Sigmoid colon (tissue), 7 donors: ENCODE results near the gene HECA. TPM values are rescaled to one million over a fixed set of nuclear protein-coding genes. Genes with fewer than 3 reads are reported as not detected.

Experiments
- DNase-seq: peaks from one replicate; pipeline ENCODE4 v3.0.0-alpha.2; 2019
- H3K27ac ChIP-seq, 4 donors: fragments of 200-600 bp; sonication (generic); one replicate each; pipeline ENCODE4 v1.5.1; 2016 to 2019; ENCODE audit warnings: mild to moderate bottlenecking in 1 of 4
- H3K27me3 ChIP-seq, 3 donors: fragments of 200-600 bp; sonication (generic); one replicate each; pipeline ENCODE4 v1.5.1; 2019; ENCODE audit warnings: mild to moderate bottlenecking in 1 of 3
- H3K36me3 ChIP-seq, 4 donors: fragments of 200-600 bp; sonication (generic); one replicate each; pipeline ENCODE4 v1.5.1; 2016 to 2019
- H3K4me1 ChIP-seq, 4 donors: fragments of 200-600 bp; sonication (generic); one replicate each; pipeline ENCODE4 v1.5.1; 2017 to 2019
- H3K4me3 ChIP-seq, 4 donors: fragments of 200-600 bp; sonication (generic); one replicate each; pipeline ENCODE4 v1.5.1; 2017 to 2019; ENCODE audit warnings: mild to moderate bottlenecking in 2 of 4, moderate library complexity in 1 of 4
- H3K9me3 ChIP-seq, 4 donors: fragments of 200-600 bp in 3 of 4; sonication (generic) in 3 of 4; one replicate each; pipeline versions ENCODE4 v1.5.1 to v1.6.1; 2013 to 2019
- CTCF ChIP-seq, 4 experiments: fragments of 450-650 bp in 3 of 4; fragments of 200-600 bp in 1 of 4; IDR thresholded peaks; one replicate each; pipeline ENCODE4 v1.5.1; 2016 to 2019; ENCODE audit warnings: antibody characterized with exemption in 4 of 4, mild to moderate bottlenecking in 3 of 4, moderate library complexity in 2 of 4
- EP300 ChIP-seq, 4 donors: sonication (generic); formaldehyde crosslinking; IDR thresholded peaks; one replicate each; pipeline ENCODE4 v1.6.1; 2017; ENCODE audit warnings: antibody characterized with exemption in 4 of 4
- POLR2A ChIP-seq, 2 donors: fragments of 450-650 bp; IDR thresholded peaks; one replicate each; pipeline ENCODE4 v1.6.1; 2016; ENCODE audit warnings: antibody characterized with exemption in 2 of 2, mild to moderate bottlenecking in 2 of 2, moderate library complexity in 2 of 2
- POLR2AphosphoS5 ChIP-seq, 4 donors: sonication (generic); formaldehyde crosslinking; IDR thresholded peaks; one replicate each; pipeline ENCODE4 v1.6.1; 2017; ENCODE audit warnings: antibody characterized with exemption in 4 of 4
- WGBS, 2 donors: extraction: QIAGEN DNeasy Blood & Tissue Kit; methylation state at CpG; one replicate each; pipeline ENCODE4 v1.1.7; 2013; 5-methylcytosine and 5-hydroxymethylcytosine counted together
- intact Hi-C: fragments of 100-400 bp; cut with DNase I; formaldehyde crosslinking; loops from one replicate; pipeline ENCODE4 v1.15.1; 2023
- polyA plus RNA-seq, 3 donors: library from polyadenylated mRNA; stranded (reverse); fragments of 200-250 nt; gene quantifications; one replicate each; pipeline ENCODE4 v1.2.3, GENCODE V29; 2013
- total RNA-seq, 4 donors: library from RNA; depleted of rRNA; stranded (reverse); fragments of >200 nt; gene quantifications; one replicate each; pipeline ENCODE4 v1.1.0, GENCODE V29; 2016
- donor health status: healthy with polysubstance abuse.
- donor health status: Bipolar disorder and iron deficiency.
- donor health status: healthy.

HECA gene
- total and polyA plus RNA-seq, 7 donors, result 16.7 to 42.1 (median 33.5) TPM

DNA sequence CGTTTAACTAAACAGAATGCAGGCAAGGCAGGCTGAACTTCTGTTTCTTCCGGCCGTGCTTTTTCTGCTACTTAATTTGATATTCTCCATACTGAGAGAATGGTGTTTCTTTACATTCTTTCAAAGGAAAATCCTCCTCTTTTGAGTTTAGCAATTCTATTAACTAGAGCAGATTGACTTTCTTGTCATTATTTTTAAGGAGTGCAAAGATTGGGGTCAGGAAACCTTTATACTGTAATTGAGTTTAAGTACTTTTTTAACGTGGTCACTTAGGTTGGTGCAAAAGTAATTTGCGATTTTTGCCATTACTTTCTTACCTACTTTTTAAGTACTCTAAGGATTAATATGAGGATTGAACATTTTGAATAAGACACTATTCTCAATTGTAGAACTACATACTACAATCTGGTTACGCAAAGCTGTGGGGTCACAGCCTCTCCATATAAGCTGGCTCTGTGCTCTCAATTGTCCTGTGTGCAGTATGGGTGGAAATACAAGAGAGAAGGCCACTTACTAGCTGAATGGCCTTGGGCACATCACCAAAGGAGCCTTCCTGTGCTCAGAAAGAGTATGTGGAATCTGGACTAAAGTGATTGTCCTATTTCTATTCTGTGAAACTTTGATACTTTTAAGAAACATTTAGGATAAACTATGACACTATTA, 16.7 kb downstream of the HECA start:
- H3K27ac ChIP-seq, result no peak overlapping the region
- intact Hi-C loops, result no loop called here
- WGBS, 2 donors, result 84 to 86% methylated on average over 6 of the region's 6 CpGs
- DNase-seq, result no peak
- H3K27me3 ChIP-seq, result no peaks in the 10 kb centered on the region
- TF ChIP-seq EP300 (IDR thresholded peaks at IDR 0.05) (no peak), POLR2AphosphoS5 (IDR thresholded peaks at IDR 0.05) (no peak), POLR2A (IDR thresholded peaks at IDR 0.05) (no peak), CTCF (IDR thresholded peaks at IDR 0.05) (no peak)
- peaks cover 0 to 74% (median 64%) of the 10 kb centered on the region in 4 donors for H3K4me1 ChIP-seq
- H3K9me3 ChIP-seq, result no peaks in the 10 kb centered on the region
- no peaks in the 10 kb centered on the region for H3K36me3 ChIP-seq
- H3K4me3 ChIP-seq, result no peak overlapping the region

- no peak overlapping the region for H3K4me3 ChIP-seq
- intact Hi-C loops, result no loop called here
- WGBS, 2 donors, result 52% methylated on average over 5 of the region's 5 CpGs
- H3K9me3 ChIP-seq, result no peaks in the 10 kb centered on the region
- no peak overlapping the region for H3K27ac ChIP-seq
- no peaks in the 10 kb centered on the region for H3K36me3 ChIP-seq
- TF ChIP-seq POLR2AphosphoS5 (IDR thresholded peaks at IDR 0.05), result no peak
- TF ChIP-seq POLR2A (IDR thresholded peaks at IDR 0.05), result no peak
- no peak for TF ChIP-seq EP300 (IDR thresholded peaks at IDR 0.05)
- no peak for TF ChIP-seq CTCF (IDR thresholded peaks at IDR 0.05)
- no peak for DNase-seq
- H3K4me1 ChIP-seq, result peaks cover 0 to 79% (median 68%) of the 10 kb centered on the region in 4 donors
- no peaks in the 10 kb centered on the region for H3K27me3 ChIP-seq
These were observed 17.4 kb downstream of the HECA start for GRCh38 chr6:139152088-139152891.

DNA sequence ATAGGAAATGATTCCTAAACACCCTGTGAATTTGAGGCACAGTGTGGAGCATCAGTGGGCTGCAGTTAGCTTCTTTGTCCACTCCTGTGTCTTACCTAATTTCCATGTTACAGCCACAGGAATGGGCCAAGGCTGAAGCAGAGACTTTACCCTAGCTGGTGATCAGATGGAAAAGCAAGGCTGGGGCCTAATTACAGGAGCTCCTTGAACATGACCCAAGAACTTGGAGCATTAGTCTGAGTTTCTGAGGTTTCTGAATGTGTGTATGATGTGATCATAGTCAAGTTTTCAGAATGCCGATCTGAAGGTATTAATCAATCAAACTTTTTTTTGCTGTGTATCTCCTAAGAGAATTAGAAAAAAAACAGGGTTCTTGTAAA, 18.0 kb downstream of the HECA start:
- 67 to 90% methylated on average over 1 of the region's 1 CpG for WGBS, 2 donors
- intact Hi-C loops, result no loop called here
- Histone ChIP-seq H3K27me3 (no peaks in the 10 kb centered on the region), H3K4me3 (no peak overlapping the region), H3K36me3 (no peaks in the 10 kb centered on the region), H3K4me1 (peaks cover 0 to 76% (median 68%) of the 10 kb centered on the region in 4 donors), H3K27ac (no peak overlapping the region), H3K9me3 (no peaks in the 10 kb centered on the region)
- no peak for DNase-seq
- no peak for TF ChIP-seq CTCF (IDR thresholded peaks at IDR 0.05)

GRCh38 chr6:139153855-139154254, 19.0 kb downstream of the HECA start:
- Histone ChIP-seq H3K4me3 (no peak overlapping the region), H3K9me3 (no peaks in the 10 kb centered on the region), H3K36me3 (no peaks in the 10 kb centered on the region), H3K27ac (no peak overlapping the region), H3K4me1 (peaks cover 0 to 66% (median 60%) of the 10 kb centered on the region in 4 donors), H3K27me3 (no peaks in the 10 kb centered on the region)
- no peak for DNase-seq
- TF ChIP-seq CTCF (IDR thresholded peaks at IDR 0.05), result no peak
- no peak for TF ChIP-seq EP300 (IDR thresholded peaks at IDR 0.05)
- TF ChIP-seq POLR2A (IDR thresholded peaks at IDR 0.05), result no peak
- TF ChIP-seq POLR2AphosphoS5 (IDR thresholded peaks at IDR 0.05), result no peak
- intact Hi-C loops, result no loop called here
